Measurements from ENCODE around the gene FAM107B.
"Not testable (repeated sequence)": the region's sequence is repeated elsewhere in the genome, so short reads cannot be mapped to it uniquely, and the experiment has no call there.

Gene FAM107B

DNA sequence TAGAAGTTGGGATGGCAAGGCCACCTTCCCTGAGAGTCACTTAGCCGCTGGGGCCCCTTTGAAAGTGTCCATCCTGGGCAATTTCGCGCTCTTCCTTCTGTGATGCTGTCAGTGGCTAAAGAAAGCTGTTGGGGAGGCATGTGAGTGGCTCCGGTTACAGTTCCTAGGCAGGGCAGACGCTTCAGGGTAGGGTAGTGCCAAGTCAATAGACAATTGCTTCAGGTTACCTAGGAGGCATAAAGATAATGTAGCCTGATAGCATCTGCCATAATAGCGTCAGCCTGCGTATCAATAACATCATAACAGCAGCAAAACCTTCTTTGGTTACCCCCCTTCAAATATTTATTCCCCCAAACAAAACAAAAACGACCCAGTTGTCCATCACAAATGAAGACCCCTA lies at the start of gene FAM107B:
FAM107B (minus strand) TSS at position 101 of the 400 bp plus-strand sequence. CDS start 234 bp downstream, outside the sequence.
- DNase-seq (ENCODE audit: low read depth), result no peak

DNA sequence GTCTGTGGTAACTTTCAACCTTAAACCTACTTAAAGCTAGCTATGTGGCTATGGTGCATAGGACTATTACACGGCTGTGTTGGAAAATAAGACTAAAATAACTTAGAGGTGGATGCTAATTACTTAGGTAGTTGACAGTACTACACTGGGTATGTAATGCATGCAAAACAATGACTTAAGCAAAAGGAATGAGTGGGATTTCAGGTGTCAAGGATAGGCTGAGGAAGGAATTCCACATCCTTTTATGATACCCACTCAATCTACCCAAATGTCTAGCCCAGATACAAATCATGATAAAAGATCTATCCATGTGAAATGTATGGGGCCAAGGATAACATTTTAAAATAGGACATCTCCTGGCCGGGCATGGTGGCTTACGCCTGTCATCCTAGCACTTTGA lies 49.3 kb upstream of the FAM107B start:
- DNase-seq (ENCODE audit: low read depth), result no peak

DNA sequence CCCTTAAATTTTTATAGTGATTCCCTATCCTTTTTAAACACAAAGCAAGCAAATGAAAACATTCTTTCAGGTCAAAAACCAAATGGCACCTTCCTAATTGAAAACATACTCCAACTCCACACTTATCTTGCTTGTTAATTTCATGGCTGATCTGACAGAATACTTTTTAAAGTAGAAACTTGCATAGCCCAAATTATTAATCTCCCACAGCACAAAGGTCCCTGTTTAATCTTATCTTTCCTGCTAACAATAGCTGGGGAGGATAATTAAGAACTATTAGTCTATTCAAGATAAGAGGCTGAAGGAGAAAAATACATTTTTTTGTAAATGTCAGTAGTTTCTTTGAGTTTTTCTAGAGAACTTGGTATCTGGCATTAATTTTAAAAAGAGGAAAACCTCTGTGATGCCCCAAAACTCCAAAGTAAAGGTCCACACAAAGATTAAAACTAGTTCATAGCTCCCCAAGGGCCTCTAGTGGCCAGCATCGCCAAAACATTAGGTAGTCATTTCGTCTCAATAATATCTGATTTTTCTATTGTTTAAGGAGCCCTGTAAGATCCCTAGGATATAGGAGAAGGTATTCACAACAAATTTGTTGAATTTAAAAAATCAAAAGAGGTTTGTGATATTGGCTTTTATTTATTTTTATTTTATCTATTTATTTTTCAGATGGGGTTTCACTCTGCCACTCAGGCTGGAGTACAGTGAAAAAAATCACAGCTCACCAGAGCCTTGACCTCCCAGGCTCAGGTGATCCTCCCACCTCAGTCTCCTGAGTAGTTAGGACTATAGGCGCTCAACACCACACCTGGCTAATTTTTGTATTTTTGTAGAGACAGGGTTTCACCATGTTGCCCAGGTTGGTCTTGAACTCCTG lies 48.4 kb upstream of the FAM107B start:
- DNase-seq (ENCODE audit: low read depth), result no peak

DNA sequence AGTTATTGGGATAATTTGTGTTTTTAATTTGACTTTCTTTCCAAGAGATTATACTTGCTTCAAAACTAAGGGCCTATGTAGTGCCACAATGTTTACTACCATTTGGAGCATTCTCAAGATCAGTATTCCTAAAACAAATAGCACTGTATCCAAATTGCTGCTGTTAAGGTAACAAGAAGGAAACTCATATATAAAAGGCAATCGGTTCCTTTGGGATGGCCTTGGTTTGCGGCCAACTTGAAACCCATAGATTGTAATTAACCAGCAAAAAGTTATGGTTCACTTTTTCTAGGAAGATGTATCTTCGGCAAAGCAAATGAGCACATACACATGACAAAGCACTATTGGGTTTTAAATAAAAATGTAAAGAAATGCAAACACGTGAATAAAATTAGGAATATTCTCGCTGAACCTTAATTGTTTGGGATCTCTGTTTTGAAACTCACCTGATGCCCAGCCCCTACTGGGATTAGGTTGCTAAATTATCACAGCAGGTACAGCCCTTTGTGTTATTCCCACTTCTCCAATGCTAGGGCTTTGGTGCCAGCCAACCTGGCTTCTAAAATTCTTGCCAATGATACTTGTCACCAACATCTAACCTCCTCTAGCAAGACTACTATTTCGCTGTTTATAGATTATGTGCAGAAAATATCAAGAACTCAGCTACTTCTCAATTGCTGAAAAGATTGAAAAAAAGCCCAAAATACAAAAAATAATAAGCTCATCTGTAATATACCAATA lies 47.1 kb upstream of the FAM107B start:
- no peak for DNase-seq (ENCODE audit: low read depth)

DNA sequence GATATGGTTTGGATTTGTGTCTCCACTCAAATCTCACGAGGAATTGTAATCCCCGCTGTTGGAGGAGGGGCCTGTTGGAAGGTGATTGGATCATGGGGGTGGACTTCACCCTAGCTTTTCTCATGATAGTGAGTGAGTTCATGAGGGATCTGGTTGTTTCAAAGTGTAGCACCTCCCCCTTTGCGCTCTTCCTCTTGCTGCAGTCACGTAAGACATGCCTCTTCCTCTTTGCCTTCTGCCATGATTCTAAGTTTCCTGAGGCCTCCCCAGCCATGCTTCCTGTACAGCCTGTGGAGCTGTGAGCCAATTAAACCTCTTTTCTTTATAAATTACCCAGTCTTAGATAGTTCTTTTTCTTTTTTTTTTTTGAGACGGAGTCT lies 46.1 kb upstream of the FAM107B start:
- DNase-seq (ENCODE audit: low read depth), result no peak

DNA sequence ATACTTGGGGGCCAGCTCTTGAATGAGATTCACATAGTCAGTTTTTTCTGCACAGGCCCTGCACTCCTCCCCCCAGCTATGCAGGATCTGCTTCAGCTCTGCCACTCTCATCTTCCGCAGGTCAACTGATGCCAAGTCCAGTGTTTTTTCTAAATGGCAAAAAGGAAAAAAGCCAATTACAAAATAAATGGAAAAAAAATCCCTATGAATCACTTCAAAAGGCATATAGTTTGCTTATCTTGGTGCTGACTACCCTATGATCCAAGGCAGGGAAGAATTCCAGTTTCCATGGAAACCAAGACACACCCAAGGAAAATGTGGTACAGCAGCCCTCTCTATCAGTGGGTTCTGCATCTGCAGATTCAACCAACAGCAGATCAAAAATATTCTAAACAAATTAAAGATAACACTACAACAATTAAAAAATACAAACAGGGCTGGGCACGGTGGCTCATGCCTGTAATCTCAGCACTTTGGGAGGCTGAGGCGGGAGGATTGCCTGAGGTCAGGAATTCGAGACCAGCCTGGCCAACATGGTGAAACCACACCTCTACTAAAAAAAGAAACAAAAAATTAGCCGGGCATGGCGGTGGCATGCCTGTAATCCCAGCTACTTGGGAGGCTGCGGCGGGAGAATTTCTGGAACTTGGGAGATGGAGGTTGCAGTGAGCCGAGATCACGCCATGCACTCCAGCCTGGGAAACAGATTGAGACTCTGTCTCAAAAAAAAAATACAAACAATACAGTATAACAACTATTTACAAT lies 45.5 kb upstream of the FAM107B start:
- no peak for DNase-seq (ENCODE audit: low read depth)

DNA sequence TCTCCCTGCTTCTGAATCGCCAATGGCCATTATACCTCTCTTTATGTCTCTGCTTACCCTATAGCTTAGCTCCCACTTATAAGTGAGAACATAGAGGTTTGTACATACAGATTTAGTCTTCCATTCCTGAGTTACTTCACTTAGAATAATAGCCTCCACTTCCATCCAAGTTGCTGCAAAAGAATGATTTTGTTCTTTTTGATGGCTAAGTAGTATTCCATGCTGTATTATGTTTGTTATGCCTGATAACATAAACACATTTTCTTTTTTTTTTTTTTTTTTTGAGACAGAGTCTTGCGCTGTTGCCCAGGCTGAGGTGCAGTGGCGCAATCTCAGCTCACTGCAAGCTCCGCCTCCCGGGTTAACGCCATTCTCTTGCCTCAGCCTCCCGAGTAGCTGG lies 42.0 kb upstream of the FAM107B start:
- not testable (repeated sequence) for DNase-seq (ENCODE audit: low read depth)

DNA sequence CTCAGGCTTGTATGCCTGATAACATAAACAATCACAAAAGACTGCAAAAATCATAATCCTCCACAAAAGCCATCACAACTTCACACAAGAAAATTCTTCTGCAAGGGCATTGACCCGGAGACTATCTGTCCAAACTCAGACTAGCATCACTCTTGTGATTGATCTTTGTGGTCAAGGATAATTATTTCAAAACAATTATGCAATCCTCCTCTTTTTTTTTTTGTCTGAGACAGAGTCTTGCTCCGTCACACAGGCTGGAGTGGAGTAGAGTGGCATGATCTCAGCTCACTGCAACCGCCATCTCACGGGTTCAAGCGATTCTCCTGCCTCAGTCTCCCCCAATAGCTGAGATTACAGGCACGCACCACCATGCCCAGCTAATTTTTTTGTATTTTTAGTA lies 41.0 kb upstream of the FAM107B start:
- DNase-seq (ENCODE audit: low read depth), result no peak

DNA sequence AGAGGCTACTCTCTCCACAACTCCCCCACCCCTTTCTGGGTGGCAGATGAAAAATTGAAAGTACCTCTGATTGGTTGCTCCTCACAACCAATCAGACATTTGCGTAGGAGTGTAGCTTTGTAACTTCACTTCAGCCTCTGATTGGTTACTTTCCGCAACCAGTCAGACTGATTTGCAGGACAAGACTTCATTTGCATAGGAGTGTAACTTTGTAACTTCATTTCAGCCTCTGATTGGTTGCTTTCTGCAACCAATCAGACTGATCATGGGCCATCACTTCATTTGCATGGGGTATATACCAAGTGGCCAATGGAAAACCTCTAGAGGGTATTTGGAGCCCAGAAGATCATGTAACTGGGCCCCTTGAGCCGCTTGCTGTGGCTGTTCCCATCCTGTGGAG lies 37.6 kb upstream of the FAM107B start:
- no peak for DNase-seq (ENCODE audit: low read depth)

DNA sequence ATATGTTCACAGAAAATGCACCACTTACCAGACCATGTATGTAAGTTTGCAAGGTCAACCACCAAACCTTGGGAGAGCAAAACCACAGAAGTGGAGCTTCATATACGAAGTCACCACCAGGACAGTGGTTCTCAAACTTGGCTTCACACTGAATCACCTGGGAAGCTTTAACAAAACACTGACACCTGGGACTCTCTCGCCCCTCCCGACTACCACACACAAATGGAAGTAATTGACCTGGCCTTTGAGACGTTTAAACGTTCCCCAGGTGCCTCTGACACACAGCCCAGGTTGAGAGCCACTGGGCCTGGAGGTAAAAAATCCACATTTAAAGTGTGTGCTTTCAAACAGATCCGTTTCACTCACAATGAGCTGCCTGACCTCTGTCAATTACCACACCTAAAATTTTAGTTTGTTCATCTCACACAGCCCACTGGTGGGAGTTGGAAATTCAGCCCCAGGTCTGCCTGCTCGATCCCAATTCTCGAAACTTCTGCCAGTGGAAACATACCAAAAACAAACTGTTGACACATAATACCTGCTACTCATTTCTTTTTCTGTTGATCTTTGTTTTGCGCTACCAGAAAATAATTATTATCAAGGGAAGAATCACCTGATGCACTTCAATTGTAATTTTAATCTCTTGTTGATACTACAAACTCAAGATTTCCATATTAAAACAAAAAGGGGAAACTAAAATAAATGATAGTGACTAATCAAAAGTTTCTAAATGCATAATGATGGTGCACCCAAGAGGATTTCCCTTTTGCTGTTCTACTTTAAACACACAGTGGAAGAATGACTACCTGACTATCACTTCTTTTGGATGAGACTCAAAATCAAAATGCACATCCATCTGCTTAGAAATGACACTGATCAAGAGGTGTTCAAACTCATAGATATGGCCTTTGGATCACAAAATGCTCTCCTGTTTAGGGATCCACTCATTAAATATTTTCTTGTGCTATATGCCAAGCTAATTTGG lies 36.6 kb upstream of the FAM107B start:
- DNase-seq (ENCODE audit: low read depth), result no peak

DNA sequence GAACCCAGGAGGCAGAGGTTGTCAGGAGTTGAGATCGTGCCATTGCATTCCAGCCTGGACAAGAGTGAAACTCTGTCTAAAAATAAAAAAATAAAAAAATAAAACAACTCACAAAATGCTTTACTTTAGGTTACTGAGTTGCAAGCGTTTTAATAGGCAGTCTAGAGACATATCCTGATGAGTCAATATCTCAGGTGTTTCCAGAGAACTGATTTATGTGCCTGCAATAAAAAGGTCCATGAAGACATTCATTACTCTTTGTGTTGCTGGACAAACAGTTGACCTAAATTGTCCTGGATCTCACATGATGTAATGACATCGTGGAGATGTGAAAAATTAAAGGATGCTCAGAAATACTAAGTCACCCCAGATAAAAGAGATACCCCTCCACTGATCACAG lies 31.6 kb upstream of the FAM107B start:
- no peak for DNase-seq (ENCODE audit: low read depth)

DNA sequence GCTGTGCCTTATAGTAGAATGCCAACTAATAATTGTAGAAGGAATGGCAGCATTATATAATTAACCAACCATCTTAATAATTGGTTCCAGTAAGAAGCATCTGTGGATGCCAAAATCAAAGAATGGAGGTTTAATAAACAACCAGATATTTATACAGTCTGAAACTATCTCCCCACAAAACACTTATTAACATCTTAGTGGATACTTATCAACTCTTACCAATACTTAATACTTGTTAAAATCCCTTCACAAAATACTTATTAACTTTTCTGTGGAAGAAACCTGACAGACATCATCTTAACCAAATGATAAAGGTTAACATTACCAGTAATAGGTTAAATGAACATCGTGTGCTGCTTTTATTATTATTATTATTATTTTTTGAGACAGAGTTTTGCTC lies 29.1 kb upstream of the FAM107B start:
- DNase-seq (ENCODE audit: low read depth), result no peak

DNA sequence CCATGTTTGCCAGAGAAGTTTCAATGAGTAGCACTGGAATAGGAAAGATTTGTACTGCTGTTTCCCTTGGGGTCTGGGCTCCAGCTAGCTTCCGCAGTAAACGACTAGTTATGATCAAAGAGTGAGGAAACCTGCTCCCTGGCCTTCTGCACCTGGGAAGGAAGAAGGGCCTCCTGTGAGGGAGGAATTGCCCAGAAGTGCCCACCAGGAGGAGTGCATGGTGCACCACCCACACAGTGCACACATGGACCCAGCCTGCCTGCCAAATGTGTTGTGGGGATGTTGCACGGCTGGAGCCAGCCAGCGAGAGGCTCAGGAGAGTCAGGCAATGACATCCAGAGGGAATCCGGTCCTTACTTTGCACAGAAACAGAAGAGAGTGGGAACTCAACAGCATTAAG lies 27.0 kb upstream of the FAM107B start:
- DNase-seq (ENCODE audit: low read depth), result no peak

DNA sequence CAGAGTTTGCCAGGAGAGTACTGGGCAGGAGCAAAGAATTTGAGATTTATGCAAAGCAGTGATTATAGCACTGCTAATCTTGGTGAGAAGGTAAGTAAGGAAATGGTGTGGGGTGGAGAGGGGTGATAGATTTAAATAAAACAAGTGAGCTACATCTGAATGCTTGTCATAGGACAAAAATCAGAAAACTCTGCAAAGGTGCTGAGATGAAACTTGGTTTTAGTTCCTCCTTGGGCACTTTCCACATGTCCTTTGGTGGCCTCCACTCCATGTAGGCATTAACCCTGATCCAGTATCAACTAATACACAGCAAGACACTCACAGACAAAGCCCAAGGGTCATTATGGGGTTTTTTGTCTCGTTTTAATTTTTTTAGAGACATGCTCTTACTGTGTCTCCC lies 25.7 kb upstream of the FAM107B start:
- no peak for DNase-seq (ENCODE audit: low read depth)

DNA sequence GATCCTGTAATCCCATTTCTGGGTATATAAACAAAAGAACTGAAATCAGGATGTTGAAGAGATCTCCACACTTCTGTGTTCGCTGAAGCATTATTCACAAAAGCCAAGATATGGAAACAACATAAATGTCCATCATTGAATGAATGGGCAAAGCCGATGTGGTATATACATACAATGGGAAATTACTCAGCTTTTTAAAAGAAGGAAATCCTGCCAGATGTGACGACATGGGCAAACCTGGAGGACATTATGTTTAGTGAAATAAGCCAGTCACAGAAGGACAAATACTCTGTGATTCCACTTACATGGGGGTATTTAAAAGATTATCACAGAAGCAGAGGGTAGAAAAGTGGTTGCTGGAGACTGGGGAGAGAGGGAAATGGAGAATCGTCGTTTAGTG lies 23.9 kb upstream of the FAM107B start:
- no peak for DNase-seq (ENCODE audit: low read depth)

DNA sequence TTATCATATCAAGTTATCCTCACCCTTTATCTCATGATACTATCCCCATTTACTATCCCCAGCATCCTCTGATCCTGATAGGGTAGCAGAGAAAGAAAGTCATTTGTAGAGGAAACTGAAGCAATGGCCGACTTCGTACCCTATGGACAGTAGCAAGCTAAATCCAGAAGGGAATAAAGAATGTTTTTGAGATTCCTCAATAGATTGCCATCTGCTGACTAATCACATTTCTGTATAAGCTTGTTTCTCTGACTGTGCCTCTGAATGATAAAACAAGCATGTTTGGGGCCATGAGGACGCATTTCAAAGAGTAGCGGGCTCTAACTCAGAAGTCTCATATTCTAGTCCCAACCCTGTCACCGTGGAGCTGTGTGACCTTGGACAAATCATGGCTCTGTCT lies 13.2 kb upstream of the FAM107B start:
- DNase-seq (ENCODE audit: low read depth), result no peak

DNA sequence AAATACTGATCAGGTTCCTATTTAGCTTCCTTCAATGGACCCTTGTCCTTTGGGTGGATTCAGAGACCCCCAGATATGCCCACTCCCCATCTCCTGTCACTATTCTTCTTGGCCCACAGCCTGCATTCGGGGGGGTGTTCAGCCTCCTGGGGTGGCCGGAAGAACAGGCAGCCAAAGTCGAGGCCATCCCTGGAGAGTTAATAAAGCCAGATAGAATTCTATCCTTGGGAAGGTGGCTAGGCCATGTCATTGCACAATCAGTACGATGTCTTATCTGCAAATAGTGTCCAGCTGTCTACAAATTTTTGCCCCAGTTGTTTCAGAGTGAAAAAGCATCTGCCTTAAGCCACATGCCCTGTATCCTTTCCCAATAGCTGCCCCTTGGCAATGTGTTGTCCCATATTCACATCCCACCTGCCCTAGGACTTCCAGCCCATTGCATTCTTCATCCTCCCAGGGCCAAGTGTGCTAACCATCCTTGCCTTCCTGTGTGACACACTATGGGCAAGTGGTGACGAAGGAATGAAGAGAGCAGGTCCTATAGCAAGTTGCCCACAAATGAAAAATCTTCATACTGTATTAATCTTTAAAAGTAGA lies 9.9 kb upstream of the FAM107B start:
- no peak for DNase-seq (ENCODE audit: low read depth)

DNA sequence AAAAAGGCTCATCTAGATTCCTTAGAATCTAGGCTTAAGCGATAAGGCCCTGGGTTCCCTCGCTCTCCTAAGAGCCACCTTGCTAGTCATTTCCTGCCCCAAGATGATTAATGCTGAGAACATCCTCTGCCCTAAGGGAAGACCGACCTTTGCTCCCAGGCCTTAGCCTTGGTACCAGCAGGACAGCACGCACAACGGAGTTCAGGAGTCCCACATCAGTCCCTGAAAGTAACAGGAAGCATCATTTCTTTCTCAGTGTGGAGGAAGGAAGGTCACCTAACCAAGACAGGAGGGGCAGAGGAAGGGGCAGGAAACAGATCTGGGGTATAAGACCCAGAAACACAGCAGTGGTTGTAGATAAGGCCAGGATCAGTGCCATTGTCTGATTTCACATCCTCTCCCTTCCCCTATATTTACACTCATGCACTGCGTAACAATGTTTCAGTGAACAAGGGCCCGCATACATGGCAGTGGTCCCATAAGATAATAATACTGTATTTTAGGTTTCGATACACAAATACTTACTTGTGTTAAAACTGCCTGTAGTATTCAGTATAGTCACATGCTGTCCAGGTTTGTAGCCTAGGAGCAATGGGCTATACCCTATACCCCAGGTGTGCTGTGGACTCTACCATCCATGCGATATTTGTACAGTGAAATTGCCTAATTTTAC lies 8.1 kb upstream of the FAM107B start:
- DNase-seq (ENCODE audit: low read depth), result no peak

DNA sequence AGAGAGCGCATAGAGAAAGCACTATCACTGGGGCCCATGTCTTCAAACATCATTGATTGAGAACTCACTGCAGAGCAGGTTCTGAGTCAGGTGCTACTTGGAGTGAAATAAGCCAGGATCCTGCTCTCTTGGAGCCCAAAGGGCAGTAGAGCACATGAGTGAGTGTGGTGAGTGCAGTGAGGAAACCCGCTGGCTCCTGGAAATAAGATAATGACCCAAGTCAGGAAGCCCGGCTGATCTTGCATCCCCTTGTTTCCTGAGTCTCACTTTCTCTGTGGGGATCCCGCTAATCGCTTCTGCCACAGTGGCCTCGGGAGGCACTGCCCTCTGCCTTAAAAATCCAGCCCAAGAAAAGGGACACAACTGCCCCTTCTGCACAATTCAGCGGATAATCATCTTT lies 7.1 kb upstream of the FAM107B start:
- DNase-seq (ENCODE audit: low read depth), result no peak

DNA sequence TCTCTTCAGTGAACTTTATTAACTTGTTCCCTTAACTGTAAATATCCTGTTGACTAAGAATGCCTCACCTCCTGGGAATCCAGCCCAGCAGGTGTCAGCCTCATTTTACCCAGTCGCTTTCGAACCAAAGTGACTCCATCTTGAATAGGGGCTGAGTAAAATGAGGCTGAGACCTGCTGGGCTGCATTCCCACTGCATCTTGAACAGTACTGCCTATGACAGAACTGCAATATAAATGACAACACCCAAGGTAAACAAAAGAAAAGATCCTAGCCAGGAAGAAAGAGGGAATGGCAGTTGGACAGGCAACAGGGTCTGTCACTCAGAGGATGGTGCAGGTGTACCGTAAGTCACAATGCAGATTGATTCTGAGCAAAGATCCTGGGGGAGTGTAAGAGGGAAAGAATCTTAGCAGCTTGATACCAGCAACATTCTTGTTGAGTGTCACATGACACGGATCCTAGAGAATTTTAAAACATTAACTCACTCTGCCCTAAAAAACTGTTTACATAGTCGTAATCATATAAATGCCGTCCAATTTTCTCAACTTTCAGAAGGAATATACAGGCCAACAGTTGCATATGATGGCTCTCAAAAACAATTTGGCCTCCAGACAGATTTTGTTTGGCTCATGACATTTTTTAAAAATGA lies 4.4 kb upstream of the FAM107B start:
- DNase-seq (ENCODE audit: low read depth), result no peak

Data from stimulated activated CD8-positive, alpha-beta memory T cell treated with anti-CD3 and anti-CD28 coated beads, Interleukin-15, amount 100 ng/mL, for 1 hour (primary cell).